HL-60/S4 treated with retinoic acid at 250 ng/mL for 4 days and 3 days (cell line): Measurements from ENCODE around the gene XG.
"Not testable (repeated sequence)": the region's sequence is repeated elsewhere in the genome, so short reads cannot be mapped to it uniquely, and the experiment has no call there.

Experiments
- in situ Hi-C: fragments of 300-500 bp; cut with MboI; formaldehyde crosslinking; loops from 2 replicates; pipeline ENCODE4 v1.7.0; 2022; ENCODE audit warnings: low sequenced_read_pairs

XG gene

GRCh38 chrX:2732649-2733048 lies 19.2 kb upstream of the XG start:
- in situ Hi-C loops = no loop called here

- in situ Hi-C loops = no loop called here
Measured at GRCh38 chrX:2733286-2733685, 18.6 kb upstream of the XG start.

- in situ Hi-C loops = no loop called here
Measured at GRCh38 chrX:2735270-2735669, 16.6 kb upstream of the XG start.

- in situ Hi-C loops = no loop called here
Measured at GRCh38 chrX:2740672-2741071, 11.2 kb upstream of the XG start.

GRCh38 chrX:2741386-2741785 lies 10.5 kb upstream of the XG start:
- in situ Hi-C loops = no loop called here

GRCh38 chrX:2746250-2746649 lies 5.6 kb upstream of the XG start:
- in situ Hi-C loops = not testable (repeated sequence)

- in situ Hi-C loops = no loop called here
Measured at GRCh38 chrX:2748171-2748814, 3.5 kb upstream of the XG start.

- in situ Hi-C loops = no loop called here
Measured at GRCh38 chrX:2748815-2749188, 3.0 kb upstream of the XG start.

- in situ Hi-C loops = no loop called here
Measured at GRCh38 chrX:2751291-2751690, 549 bp upstream of the XG start.

- in situ Hi-C loops = not testable (repeated sequence)
Measured at GRCh38 chrX:2752441-2752840, 601 bp downstream of the XG start.

- in situ Hi-C loops = not testable (repeated sequence)
Measured at GRCh38 chrX:2755163-2755715, 3.4 kb downstream of the XG start.

GRCh38 chrX:2756548-2756947 lies 4.7 kb downstream of the XG start:
- in situ Hi-C loops = no loop called here

- in situ Hi-C loops = no loop called here
Measured at GRCh38 chrX:2761246-2761645, 9.4 kb downstream of the XG start.

GRCh38 chrX:2762671-2763070 lies 10.8 kb downstream of the XG start:
- in situ Hi-C loops = not testable (repeated sequence)

GRCh38 chrX:2764766-2765548 lies 13.1 kb downstream of the XG start:
- in situ Hi-C loops = not testable (repeated sequence)

- in situ Hi-C loops = no loop called here
Measured at GRCh38 chrX:2765549-2765830, 13.7 kb downstream of the XG start.

GRCh38 chrX:2766906-2767305 lies 15.1 kb downstream of the XG start:
- in situ Hi-C loops = no loop called here

GRCh38 chrX:2767631-2768455 lies 16.0 kb downstream of the XG start:
- in situ Hi-C loops = no loop called here

- in situ Hi-C loops = no loop called here
Measured at GRCh38 chrX:2769615-2770014, 17.8 kb downstream of the XG start.

- in situ Hi-C loops = not testable (repeated sequence)
Measured at GRCh38 chrX:2773166-2774055, 21.6 kb downstream of the XG start.

GRCh38 chrX:2774057-2774456 lies 22.2 kb downstream of the XG start:
- in situ Hi-C loops = no loop called here
